HG03108 (cell line): Measurements from ENCODE around the gene TP63.
"Not testable (repeated sequence)": the region's sequence is repeated elsewhere in the genome, so short reads cannot be mapped to it uniquely, and the experiment has no call there.

Experiments
- ATAC-seq: cut with Tn5 transposase; IDR thresholded peaks from one replicate; pipeline ENCODE4 v1.9.1; 2021; ENCODE audit warnings: moderate library complexity; ENCODE audit not compliant: unreplicated experiment

The TP63 gene

GRCh38 chr3:189720736-189721417 is 89.7 kb downstream of the TP63 start:
- ATAC-seq: no peak

GRCh38 chr3:189721873-189722665 is 90.9 kb downstream of the TP63 start:
- no peak for ATAC-seq

- ATAC-seq: no peak
Observed at GRCh38 chr3:189724356-189724755, 93.2 kb downstream of the TP63 start.

GRCh38 chr3:189726277-189726676 is 95.1 kb downstream of the TP63 start:
- no peak for ATAC-seq

GRCh38 chr3:189727158-189727557 is 96.0 kb downstream of the TP63 start:
- no peak for ATAC-seq

- no peak for ATAC-seq
Observed at GRCh38 chr3:189727898-189728297, 96.7 kb downstream of the TP63 start.

- ATAC-seq: no peak
Observed at GRCh38 chr3:189728915-189729314, 97.7 kb downstream of the TP63 start.

GRCh38 chr3:189734061-189734460 is 102.9 kb downstream of the TP63 start:
- no peak for ATAC-seq

GRCh38 chr3:189735913-189736312 is 104.7 kb downstream of the TP63 start:
- ATAC-seq: no peak

GRCh38 chr3:189737071-189737470 is 105.9 kb downstream of the TP63 start:
- no peak for ATAC-seq

GRCh38 chr3:189737619-189738018 is 106.4 kb downstream of the TP63 start:
- no peak for ATAC-seq

- ATAC-seq: no peak
Observed at GRCh38 chr3:189739378-189739777, 108.2 kb downstream of the TP63 start.

- no peak for ATAC-seq
Observed at GRCh38 chr3:189740156-189740555, 109.0 kb downstream of the TP63 start.

GRCh38 chr3:189744235-189744634 is 113.0 kb downstream of the TP63 start:
- no peak for ATAC-seq

- ATAC-seq: no peak
Observed at GRCh38 chr3:189745622-189746021, 114.4 kb downstream of the TP63 start.

GRCh38 chr3:189748046-189748445 is 116.9 kb downstream of the TP63 start:
- no peak for ATAC-seq

- not testable (repeated sequence) for ATAC-seq
Observed at GRCh38 chr3:189750972-189751371, 119.8 kb downstream of the TP63 start.

GRCh38 chr3:189754356-189754755 is 123.2 kb downstream of the TP63 start:
- no peak for ATAC-seq

GRCh38 chr3:189756582-189757078 is 125.4 kb downstream of the TP63 start:
- ATAC-seq: no peak

GRCh38 chr3:189758186-189758585 is 127.0 kb downstream of the TP63 start:
- no peak for ATAC-seq

GRCh38 chr3:189766416-189766815 is 135.2 kb downstream of the TP63 start:
- ATAC-seq: no peak

GRCh38 chr3:189771842-189772450 is 140.8 kb downstream of the TP63 start:
- no peak for ATAC-seq
